Suprapubic skin (tissue), 4 donors: ENCODE results near the gene DDX31. TPM values are rescaled to one million over a fixed set of nuclear protein-coding genes. Genes with fewer than 3 reads are reported as not detected.

Experiments
- DNase-seq, 2 donors: peaks; one replicate each; pipeline ENCODE4 v3.0.0-alpha.2; 2019; ENCODE audit warnings: low spot score in 2 of 2
- H3K27ac ChIP-seq: fragments of 200-600 bp; sonication (generic); one replicate; pipeline ENCODE4 v1.5.1; 2019
- H3K27me3 ChIP-seq: fragments of 200-600 bp; sonication (generic); one replicate; pipeline ENCODE4 v1.5.1; 2019
- H3K36me3 ChIP-seq: fragments of 200-600 bp; sonication (generic); one replicate; pipeline ENCODE4 v1.5.1; 2019
- H3K4me1 ChIP-seq: fragments of 200-600 bp; sonication (generic); one replicate; pipeline ENCODE4 v1.5.1; 2019
- H3K4me3 ChIP-seq: fragments of 200-600 bp; sonication (generic); one replicate; pipeline ENCODE4 v1.5.1; 2019; ENCODE audit warnings: mild to moderate bottlenecking
- H3K9me3 ChIP-seq: fragments of 200-600 bp; sonication (generic); one replicate; pipeline ENCODE4 v1.5.1; 2019
- EP300 ChIP-seq: sonication (generic); formaldehyde crosslinking; IDR thresholded peaks from one replicate; pipeline ENCODE4 v1.6.1; 2017; ENCODE audit warnings: antibody characterized with exemption
- POLR2A ChIP-seq, 2 donors: fragments of 450-650 bp; IDR thresholded peaks; one replicate each; pipeline ENCODE4 v1.6.1; 2017; ENCODE audit warnings: antibody characterized with exemption in 2 of 2, mild to moderate bottlenecking in 2 of 2, moderate library complexity in 2 of 2
- POLR2AphosphoS5 ChIP-seq, 3 donors: sonication (generic); formaldehyde crosslinking; IDR thresholded peaks; one replicate each; pipeline ENCODE4 v1.6.1; 2017; ENCODE audit warnings: antibody characterized with exemption in 3 of 3
- WGBS: methylation state at CpG from one replicate; pipeline ENCODE4 v1.1.5; 2018; 5-methylcytosine and 5-hydroxymethylcytosine counted together
- total RNA-seq, 4 donors: library from RNA; depleted of rRNA; stranded (reverse); fragments of >200 nt; gene quantifications; one replicate each; pipeline ENCODE4 v1.1.0, GENCODE V29; 2016
- TF ChIP-seq, protein P1 (sequence below), 2 donors: fragments of 200-600 bp in 1 of 2; fragments of 450-650 bp in 1 of 2; sonication (generic) in 1 of 2; IDR thresholded peaks; one replicate each; pipeline ENCODE4 v1.5.1; 2016 to 2019; ENCODE audit warnings: antibody characterized with exemption in 2 of 2, mild to moderate bottlenecking in 1 of 2, moderate library complexity in 1 of 2

The DDX31 gene
- total RNA-seq, 4 donors from 2014 or later, result 18.6 to 35.8 (median 20.5) TPM

- 0% methylated on average over 1 of the region's 1 CpG for WGBS
- no peak for TF ChIP-seq EP300
- no peak for TF ChIP-seq POLR2AphosphoS5 (IDR thresholded peaks at IDR 0.05)
- no peak for TF ChIP-seq POLR2A (IDR thresholded peaks at IDR 0.05)
- TF ChIP-seq, protein P1, sequence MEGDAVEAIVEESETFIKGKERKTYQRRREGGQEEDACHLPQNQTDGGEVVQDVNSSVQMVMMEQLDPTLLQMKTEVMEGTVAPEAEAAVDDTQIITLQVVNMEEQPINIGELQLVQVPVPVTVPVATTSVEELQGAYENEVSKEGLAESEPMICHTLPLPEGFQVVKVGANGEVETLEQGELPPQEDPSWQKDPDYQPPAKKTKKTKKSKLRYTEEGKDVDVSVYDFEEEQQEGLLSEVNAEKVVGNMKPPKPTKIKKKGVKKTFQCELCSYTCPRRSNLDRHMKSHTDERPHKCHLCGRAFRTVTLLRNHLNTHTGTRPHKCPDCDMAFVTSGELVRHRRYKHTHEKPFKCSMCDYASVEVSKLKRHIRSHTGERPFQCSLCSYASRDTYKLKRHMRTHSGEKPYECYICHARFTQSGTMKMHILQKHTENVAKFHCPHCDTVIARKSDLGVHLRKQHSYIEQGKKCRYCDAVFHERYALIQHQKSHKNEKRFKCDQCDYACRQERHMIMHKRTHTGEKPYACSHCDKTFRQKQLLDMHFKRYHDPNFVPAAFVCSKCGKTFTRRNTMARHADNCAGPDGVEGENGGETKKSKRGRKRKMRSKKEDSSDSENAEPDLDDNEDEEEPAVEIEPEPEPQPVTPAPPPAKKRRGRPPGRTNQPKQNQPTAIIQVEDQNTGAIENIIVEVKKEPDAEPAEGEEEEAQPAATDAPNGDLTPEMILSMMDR (IDR thresholded peaks at IDR 0.05), result no peak
- H3K4me1 ChIP-seq, result no peaks in the 10 kb centered on the region
- no peaks in the 10 kb centered on the region for H3K9me3 ChIP-seq
- DNase-seq, result no peak
- H3K36me3 ChIP-seq, result no peaks in the 10 kb centered on the region
- no peak overlapping the region for H3K27ac ChIP-seq
- peaks cover 4% of the 10 kb centered on the region for H3K27me3 ChIP-seq
- no peak overlapping the region for H3K4me3 ChIP-seq
Observed at GRCh38 chr9:132702254-132702653, 32.5 kb upstream of the DDX31 start.

DNA sequence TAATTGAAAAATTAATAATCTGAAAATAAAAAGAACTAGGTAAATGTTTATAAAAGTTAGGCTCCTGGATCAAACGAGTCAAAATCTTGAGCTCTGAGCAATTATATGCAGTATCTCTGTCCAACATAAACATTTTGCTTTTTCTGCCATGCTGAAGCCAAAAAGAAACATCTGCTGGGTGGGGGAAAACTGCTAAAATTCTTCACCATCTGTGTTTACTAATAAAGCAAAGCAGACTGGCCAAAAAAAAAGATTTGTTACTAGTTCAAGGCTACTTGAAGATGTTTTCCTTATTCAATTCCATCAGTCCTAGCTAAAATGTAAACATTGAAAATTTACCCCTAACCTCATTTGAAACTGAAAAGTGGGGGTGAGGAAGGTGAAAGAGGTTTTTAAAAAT, 30.2 kb upstream of the DDX31 start:
- Histone ChIP-seq H3K4me1 (no peaks in the 10 kb centered on the region), H3K27ac (no peak overlapping the region), H3K4me3 (no peak overlapping the region), H3K9me3 (no peaks in the 10 kb centered on the region), H3K27me3 (no peaks in the 10 kb centered on the region), H3K36me3 (no peaks in the 10 kb centered on the region)
- DNase-seq, result no peak
- WGBS, result 13% methylated on average over 1 of the region's 1 CpG
- no peak for TF ChIP-seq POLR2A (IDR thresholded peaks at IDR 0.05)
- TF ChIP-seq EP300, result no peak
- TF ChIP-seq POLR2AphosphoS5 (IDR thresholded peaks at IDR 0.05), result no peak
- TF ChIP-seq, protein P1 (IDR thresholded peaks at IDR 0.05), result no peak

GRCh38 chr9:132698989-132699388, 29.2 kb upstream of the DDX31 start:
- TF ChIP-seq, protein P1 (IDR thresholded peaks at IDR 0.05), result no peak
- TF ChIP-seq EP300 (no peak), POLR2A (IDR thresholded peaks at IDR 0.05) (no peak), POLR2AphosphoS5 (IDR thresholded peaks at IDR 0.05) (no peak)
- Histone ChIP-seq H3K27ac (no peak overlapping the region), H3K36me3 (no peaks in the 10 kb centered on the region), H3K27me3 (no peaks in the 10 kb centered on the region), H3K4me1 (no peaks in the 10 kb centered on the region), H3K9me3 (no peaks in the 10 kb centered on the region), H3K4me3 (no peak overlapping the region)
- 23% methylated on average over 4 of the region's 4 CpGs for WGBS
- DNase-seq, result no peak

DNA sequence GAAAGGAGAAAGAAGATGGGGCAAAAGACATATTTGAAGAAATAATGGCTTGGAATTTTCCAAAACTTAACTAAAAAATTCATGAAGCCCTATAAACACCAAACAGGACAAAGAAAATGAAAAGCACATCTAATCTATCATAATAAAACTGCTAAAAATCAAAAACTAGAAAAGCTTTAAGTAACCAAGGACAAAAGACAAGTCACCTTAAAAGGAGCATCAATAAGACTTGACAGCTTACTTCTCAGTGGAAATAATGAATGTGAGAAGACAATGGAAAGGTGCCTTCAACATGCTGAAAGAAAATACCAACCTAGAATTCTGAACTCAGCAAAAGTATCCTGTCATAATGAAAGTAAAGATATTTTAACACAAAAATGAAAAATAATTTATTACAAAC, 27.4 kb upstream of the DDX31 start:
- no peaks in the 10 kb centered on the region for H3K4me1 ChIP-seq
- no peak for DNase-seq
- H3K4me3 ChIP-seq, result no peak overlapping the region
- no peaks in the 10 kb centered on the region for H3K36me3 ChIP-seq
- no peaks in the 10 kb centered on the region for H3K27me3 ChIP-seq
- H3K27ac ChIP-seq, result no peak overlapping the region
- no peaks in the 10 kb centered on the region for H3K9me3 ChIP-seq
- TF ChIP-seq EP300 (no peak), POLR2A (IDR thresholded peaks at IDR 0.05) (no peak), POLR2AphosphoS5 (IDR thresholded peaks at IDR 0.05) (no peak)
- TF ChIP-seq, protein P1 (IDR thresholded peaks at IDR 0.05), result no peak

GRCh38 chr9:132694144-132694543, 24.4 kb upstream of the DDX31 start:
- H3K27ac ChIP-seq, result no peak overlapping the region
- DNase-seq, result no peak
- peaks cover 24% of the 10 kb centered on the region for H3K36me3 ChIP-seq
- no peak for TF ChIP-seq EP300
- no peak for TF ChIP-seq POLR2AphosphoS5 (IDR thresholded peaks at IDR 0.05)
- TF ChIP-seq POLR2A (IDR thresholded peaks at IDR 0.05), result no peak
- TF ChIP-seq, protein P1 (IDR thresholded peaks at IDR 0.05), result no peak
- no peaks in the 10 kb centered on the region for H3K9me3 ChIP-seq
- WGBS, result 24% methylated on average over 2 of the region's 2 CpGs
- no peaks in the 10 kb centered on the region for H3K27me3 ChIP-seq
- no peaks in the 10 kb centered on the region for H3K4me1 ChIP-seq
- H3K4me3 ChIP-seq, result no peak overlapping the region
